ENCODE data around the gene RRP7A.

DNA sequence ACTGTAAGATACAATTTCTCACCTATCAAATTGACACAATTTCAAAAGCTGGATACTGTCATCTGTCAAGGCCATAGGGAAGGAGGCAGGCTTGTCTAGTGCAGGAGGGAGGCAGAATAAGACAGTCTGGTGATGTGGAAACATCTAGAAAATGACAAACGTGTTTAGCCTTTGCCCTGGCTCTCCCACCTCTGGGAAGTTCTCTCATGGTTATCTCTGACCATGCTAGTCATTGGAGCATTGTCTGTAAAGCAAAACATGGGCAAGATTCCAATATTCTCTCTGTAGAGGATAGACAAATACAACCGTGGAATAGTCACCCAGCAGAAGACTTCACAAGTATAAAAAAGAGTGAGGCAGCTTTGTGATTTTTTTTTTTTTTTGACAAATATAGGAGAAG, 25.1 kb upstream of the RRP7A start:
- TF ChIP-seq, protein P1, sequence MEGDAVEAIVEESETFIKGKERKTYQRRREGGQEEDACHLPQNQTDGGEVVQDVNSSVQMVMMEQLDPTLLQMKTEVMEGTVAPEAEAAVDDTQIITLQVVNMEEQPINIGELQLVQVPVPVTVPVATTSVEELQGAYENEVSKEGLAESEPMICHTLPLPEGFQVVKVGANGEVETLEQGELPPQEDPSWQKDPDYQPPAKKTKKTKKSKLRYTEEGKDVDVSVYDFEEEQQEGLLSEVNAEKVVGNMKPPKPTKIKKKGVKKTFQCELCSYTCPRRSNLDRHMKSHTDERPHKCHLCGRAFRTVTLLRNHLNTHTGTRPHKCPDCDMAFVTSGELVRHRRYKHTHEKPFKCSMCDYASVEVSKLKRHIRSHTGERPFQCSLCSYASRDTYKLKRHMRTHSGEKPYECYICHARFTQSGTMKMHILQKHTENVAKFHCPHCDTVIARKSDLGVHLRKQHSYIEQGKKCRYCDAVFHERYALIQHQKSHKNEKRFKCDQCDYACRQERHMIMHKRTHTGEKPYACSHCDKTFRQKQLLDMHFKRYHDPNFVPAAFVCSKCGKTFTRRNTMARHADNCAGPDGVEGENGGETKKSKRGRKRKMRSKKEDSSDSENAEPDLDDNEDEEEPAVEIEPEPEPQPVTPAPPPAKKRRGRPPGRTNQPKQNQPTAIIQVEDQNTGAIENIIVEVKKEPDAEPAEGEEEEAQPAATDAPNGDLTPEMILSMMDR (IDR thresholded peaks at IDR 0.05; ENCODE audit: extremely low read depth in 1 of 2, insufficient read depth in 1 of 2, low read depth in 1 of 2, low read length in 2 of 2), result no peak
- no peak for TF ChIP-seq EZH2 (IDR thresholded peaks at IDR 0.05; ENCODE audit: borderline replicate concordance, low read depth, low read length, severe bottlenecking)
- TF ChIP-seq POLR2A (IDR thresholded peaks at IDR 0.05; ENCODE audit: low read depth, low read length), result no peak
- no peak for TF ChIP-seq POLR2AphosphoS5 (IDR thresholded peaks at IDR 0.05; ENCODE audit: insufficient read depth, low read depth, low read length)
- no peak for TF ChIP-seq GATA2 (IDR thresholded peaks at IDR 0.05; ENCODE audit: insufficient read depth, insufficient read length, low read depth, low read length)
- no peak for TF ChIP-seq MYC (IDR thresholded peaks at IDR 0.05; ENCODE audit: low read depth, low read length)
- TF ChIP-seq FOS (IDR thresholded peaks at IDR 0.05; ENCODE audit: borderline replicate concordance, insufficient read depth, low read length), result no peak
- TF ChIP-seq, protein P2, sequence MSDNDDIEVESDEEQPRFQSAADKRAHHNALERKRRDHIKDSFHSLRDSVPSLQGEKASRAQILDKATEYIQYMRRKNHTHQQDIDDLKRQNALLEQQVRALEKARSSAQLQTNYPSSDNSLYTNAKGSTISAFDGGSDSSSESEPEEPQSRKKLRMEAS (IDR thresholded peaks at IDR 0.05; ENCODE audit: insufficient read depth, insufficient read length), result no peak
